GM06990 (cell line): Measurements from ENCODE around the gene HYAL2.

Source experiments
- DNase-seq: peaks from one replicate; pipeline ENCODE4 v3.0.0-alpha.2; 2011; ENCODE audit not compliant: insufficient read length; ENCODE audit errors: extremely low read depth
- H3K27me3 ChIP-seq: replicated peaks from 2 replicates; pipeline ENCODE4 v1.6.0; 2011; ENCODE audit warnings: low read length; ENCODE audit not compliant: control insufficient read depth, insufficient read depth
- H3K36me3 ChIP-seq: 2 replicates; pipeline ENCODE4 v1.5.1; 2011; ENCODE audit warnings: low read length; ENCODE audit not compliant: control insufficient read depth, insufficient read depth
- H3K4me3 ChIP-seq: replicated peaks from 2 replicates; pipeline ENCODE4 v1.5.1; 2011; ENCODE audit warnings: low read depth, mild to moderate bottlenecking, control low read depth, low read length
- CTCF ChIP-seq: IDR thresholded peaks from 2 replicates; pipeline ENCODE4 v1.5.1; 2011; ENCODE audit warnings: low read length, control low read depth, mild to moderate bottlenecking, inconsistent platforms; ENCODE audit not compliant: insufficient read depth, poor library complexity, severe bottlenecking

The HYAL2 gene

GRCh38 chr3:50304601-50305000, 17.9 kb downstream of the HYAL2 start:
- no peak for DNase-seq
- Histone ChIP-seq H3K27me3 (no peaks in the 10 kb centered on the region), H3K4me3 (no peak overlapping the region), H3K36me3 (no peaks in the 10 kb centered on the region)
- no peak for TF ChIP-seq CTCF

GRCh38 chr3:50303013-50303815, 19.3 kb downstream of the HYAL2 start, which contains the start of gene HYAL1:
Gene HYAL1 (minus strand): TSS chr3:50303574. CDS start chr3:50302956, 618 bp downstream.
- no peak for TF ChIP-seq CTCF
- no peak for DNase-seq

GRCh38 chr3:50302095-50303012, 20.2 kb downstream of the HYAL2 start:
- no peak for TF ChIP-seq CTCF
- no peak for DNase-seq
- no peak overlapping the region for H3K4me3 ChIP-seq
- H3K27me3 ChIP-seq, result no peaks in the 10 kb centered on the region
- H3K36me3 ChIP-seq, result no peaks in the 10 kb centered on the region

More at GRCh38 chr3:50303013-50303815, 19.3 kb downstream of the HYAL2 start, which contains the start of gene HYAL1:
- Histone ChIP-seq H3K27me3 (no peaks in the 10 kb centered on the region), H3K36me3 (no peaks in the 10 kb centered on the region), H3K4me3 (no peak within 1 kb of the TSS)

GRCh38 chr3:50300681-50301254, 21.8 kb downstream of the HYAL2 start:
- no peak for DNase-seq
- no peak overlapping the region for H3K4me3 ChIP-seq

More at GRCh38 chr3:50300681-50301254, 21.8 kb downstream of the HYAL2 start:
- Histone ChIP-seq H3K27me3 (no peaks in the 10 kb centered on the region), H3K36me3 (no peaks in the 10 kb centered on the region)
- TF ChIP-seq CTCF, result no peak
